ENCODE data around the gene RIPOR3.
"Not testable (repeated sequence)": the region's sequence is repeated elsewhere in the genome, so short reads cannot be mapped to it uniquely, and the experiment has no call there.

RIPOR3 gene

DNA sequence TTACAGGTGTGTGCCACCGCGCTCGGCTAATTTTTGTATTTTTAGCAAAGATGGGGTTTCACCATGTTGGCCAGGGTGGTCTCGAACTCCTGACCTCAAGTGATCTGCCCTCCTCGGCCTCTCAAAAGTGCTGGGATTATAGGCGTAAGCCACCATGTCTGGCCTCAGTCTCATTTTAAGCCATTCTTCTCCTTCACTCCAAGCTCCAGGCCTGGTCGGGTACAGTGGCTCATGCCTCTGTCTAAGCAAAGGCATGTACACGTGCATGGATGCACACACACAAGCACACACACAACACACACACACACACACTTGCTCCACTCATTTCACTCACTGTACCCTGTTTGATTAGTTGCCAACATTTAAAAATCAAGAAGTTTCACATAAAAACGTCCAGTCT lies 32.3 kb upstream of the RIPOR3 start:
- no peak for DNase-seq

DNA sequence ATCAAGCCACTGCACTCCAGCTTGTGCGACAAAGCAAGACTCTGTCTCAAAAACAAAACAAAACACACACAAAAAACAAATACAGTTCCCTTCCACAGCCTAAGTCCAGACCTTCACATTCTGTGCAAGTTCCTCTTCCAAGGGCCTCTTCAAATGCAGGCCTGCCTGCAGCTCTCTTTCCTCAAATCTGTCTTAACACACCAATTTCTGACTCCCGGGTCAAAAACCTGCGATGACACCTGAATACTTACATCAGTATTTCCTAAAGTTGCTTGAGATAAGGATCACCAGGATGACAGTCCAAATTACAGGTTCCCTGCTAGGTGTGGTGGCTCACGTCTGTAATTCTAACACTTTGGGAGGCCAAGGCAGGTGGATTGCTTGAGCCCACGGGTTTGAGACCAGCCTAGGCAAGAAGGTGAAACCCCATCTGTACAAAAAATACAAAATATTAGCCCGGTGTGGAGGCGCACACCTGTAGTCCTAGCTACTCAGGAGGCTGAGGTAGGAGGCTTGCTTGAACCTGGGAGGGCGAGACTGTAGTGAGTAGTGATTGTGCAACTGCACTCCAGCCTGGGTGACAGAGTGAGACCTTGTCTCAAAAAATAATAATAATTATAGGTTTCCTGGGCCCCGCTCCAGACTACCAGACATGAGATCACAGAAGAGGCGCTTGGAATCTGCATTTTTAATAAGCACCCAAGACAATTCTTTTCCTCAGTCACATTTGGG lies 31.2 kb upstream of the RIPOR3 start:
- DNase-seq: no peak

DNA sequence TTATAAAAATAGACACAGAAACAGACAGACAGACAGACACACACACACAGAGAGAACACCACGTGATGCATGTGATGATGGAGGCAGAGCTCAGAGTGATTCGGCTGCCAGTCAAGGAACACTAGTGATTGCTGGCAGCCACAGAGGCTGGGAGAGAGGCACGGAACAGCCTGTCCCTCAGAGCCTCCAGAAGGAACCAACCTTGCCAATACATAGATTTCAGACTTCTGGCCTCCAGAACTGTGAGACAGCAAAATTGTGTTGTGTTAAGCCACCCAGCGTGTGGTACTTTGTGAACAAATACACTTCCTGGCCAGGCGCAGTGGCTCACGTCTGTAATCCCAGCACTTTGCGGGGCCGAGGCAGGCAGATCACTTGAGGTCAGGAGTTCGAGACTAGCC lies 30.5 kb upstream of the RIPOR3 start:
- no peak for DNase-seq

DNA sequence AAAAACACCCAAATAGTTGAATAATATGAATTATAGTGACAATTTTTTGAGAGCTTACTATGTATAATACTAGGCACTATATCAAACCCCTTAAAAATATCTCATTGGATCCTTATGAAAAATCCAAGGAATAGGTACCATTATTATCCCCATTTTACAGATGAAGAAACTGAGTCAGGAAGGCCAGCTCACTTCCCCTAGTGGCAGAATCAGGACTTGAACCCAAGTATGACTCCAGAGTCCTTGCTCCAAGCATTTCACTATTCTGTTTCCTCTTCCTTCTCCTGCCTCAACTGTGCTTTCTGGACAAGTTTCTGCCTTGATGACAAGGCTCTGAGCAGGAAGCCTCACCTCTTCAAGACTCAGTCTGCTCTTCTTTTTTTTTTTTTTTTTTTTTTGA lies 29.2 kb upstream of the RIPOR3 start:
- no peak for DNase-seq

DNA sequence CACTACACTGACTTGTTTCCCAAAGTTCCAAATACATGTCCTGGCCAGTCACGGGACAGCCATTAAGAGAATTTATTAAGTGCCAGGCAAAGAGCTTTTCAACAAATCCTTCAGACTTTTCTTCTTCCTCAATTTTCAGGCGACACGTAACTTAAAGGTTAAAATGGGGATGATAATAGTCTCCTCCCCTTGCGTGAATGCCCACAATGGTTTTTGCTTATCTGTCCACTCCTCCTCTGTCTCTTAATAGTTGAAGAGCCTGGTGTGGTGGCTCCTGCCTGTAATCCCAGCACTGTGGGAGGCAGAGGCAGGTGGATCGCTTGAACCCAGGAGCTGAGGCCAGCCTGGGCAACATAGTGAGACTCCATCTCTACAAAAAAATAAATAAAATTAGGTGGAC lies 28.7 kb upstream of the RIPOR3 start:
- DNase-seq: no peak

GRCh38 chr20:50719328-50719727 lies 28.0 kb upstream of the RIPOR3 start:
- no peak for DNase-seq

- DNase-seq: no peak
Measured at GRCh38 chr20:50717974-50718761, 26.8 kb upstream of the RIPOR3 start.

GRCh38 chr20:50717312-50717711 lies 26.0 kb upstream of the RIPOR3 start:
- DNase-seq: no peak

GRCh38 chr20:50716518-50716917 lies 25.2 kb upstream of the RIPOR3 start:
- DNase-seq: no peak

- no peak for DNase-seq
Measured at GRCh38 chr20:50715694-50716093, 24.4 kb upstream of the RIPOR3 start.

- not testable (repeated sequence) for DNase-seq
Measured at GRCh38 chr20:50714426-50714825, 23.1 kb upstream of the RIPOR3 start.

DNA sequence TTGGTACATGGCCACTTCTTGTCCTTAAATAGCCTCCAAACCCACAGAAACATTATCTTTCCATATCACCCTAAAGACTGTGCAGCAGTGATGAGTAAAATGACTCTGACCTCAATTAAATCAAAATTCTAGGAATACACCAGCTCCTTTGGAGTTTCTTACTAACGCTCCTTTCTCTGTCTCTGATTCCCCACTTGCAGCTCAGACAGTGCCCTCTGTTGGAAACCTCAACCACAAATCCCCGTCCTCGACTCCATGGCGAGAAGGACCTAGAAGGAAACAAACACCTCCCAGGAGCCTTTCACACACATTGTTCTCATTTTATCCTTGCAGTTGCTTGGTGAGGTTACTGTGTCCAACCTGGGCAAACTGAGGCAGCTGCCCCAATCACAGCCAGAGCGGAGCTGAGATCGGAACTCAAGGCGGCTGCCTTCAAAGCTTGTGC lies 22.3 kb upstream of the RIPOR3 start:
- DNase-seq: no peak

GRCh38 chr20:50712771-50713656 lies 21.7 kb upstream of the RIPOR3 start:
- DNase-seq: no peak

DNA sequence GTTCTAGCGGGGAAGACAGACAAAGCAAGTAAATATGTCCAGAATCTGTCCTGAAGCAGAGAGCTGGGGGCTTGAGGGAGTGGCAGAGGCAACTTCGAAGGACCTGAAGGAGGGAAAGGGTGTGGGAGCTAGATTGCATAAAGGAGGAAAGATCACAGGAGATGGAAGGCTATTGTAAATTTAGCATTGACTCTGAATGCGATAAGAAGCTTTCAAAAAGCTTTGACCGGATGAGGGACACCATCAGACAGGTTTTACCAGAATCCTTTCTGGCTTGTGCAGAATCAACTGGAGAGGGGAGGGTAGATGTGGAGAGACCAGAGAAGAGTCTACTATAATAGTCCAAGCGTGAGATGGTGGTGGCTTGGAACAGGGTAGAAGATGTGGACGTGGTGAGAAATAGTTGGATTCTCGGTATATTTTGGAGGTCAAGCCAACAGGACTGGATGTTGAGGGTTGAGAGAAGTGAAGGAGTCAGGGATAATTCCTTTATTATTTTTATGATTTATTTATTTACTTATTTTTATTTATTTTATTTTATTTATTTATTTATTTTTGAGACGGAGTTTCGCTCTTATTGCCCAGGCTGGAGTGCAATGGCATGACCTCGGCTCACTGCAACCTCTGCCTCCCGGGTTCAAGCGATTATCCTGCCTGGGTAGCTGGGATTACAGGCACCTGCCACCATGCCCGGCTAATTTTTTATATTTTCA lies 19.9 kb upstream of the RIPOR3 start:
- no peak for DNase-seq

GRCh38 chr20:50710492-50711063 lies 19.2 kb upstream of the RIPOR3 start:
- DNase-seq: no peak

DNA sequence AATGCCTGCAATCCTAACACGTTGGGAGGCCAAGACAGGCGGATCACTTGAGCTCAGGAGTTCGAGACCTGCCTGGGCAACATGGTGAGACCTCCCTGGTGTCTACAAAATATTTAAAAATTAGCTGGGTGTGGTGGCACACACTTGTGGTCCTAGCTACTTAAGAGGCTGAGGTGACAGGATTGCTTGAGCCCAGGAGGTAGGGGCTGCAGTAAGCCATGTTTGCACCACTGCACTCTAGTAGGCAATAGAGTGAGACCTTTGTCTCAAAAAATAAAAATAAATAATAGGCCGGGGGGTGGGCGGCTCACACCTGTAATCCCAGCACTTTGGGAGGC lies 18.3 kb upstream of the RIPOR3 start:
- no peak for DNase-seq

GRCh38 chr20:50708845-50709635 lies 17.7 kb upstream of the RIPOR3 start:
- no peak for DNase-seq

GRCh38 chr20:50704971-50705370 lies 13.6 kb upstream of the RIPOR3 start:
- DNase-seq: no peak

DNA sequence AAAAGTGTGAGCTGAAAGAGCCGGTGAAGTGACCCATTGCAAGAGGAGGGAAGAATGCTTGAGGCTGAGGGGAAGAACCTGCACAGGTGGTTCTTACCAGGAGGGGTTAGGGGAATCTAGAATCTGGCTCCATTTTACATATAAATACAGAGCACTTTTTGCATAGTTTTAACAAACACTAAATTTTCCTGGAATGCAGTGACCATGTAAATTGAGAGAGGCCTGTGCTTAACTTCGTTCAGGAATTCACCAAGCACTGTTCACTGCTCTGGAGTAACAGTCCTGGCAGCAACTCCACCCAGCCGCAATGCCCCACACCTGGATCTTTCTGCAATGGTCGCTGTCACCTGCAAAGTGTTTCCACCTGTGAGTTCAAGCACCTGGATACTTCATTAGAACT lies 13.2 kb upstream of the RIPOR3 start:
- no peak for DNase-seq

DNA sequence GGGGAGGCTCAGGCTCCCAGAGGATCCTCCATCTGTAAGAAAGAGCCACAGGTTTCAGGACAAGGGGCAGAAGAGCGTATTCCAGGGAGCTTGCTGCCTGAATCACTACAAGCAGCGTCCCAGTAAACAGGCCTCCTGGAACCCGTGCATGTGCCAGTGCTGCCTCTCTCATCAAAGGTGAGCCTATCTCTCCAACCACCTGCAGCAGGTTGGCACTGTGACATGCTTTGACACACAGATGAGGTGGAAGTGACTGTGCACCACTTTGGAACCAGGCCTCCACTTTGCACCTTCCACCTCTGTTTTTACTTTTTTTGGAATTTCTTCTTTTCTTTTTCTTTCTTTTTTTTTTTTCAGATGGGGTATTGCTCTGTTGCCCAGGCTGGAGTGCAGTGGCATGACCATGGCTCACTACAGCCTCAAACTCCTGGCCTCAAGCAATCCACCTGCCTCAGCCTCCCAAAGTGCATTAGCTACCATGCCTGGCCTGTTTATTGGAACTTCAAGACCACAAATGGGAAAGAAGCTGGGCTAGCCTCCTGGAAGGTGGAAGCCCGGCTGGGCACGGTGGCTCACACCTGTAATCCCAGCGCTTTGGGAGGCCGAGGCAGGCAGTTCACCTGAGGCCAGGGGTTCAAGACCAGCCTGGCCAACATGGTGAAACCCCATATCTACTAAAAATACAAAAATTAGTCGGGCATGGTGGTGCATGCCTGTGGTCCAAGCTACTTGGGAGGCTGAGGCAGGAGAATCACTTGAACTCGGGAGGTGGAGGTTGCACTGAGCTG lies 12.5 kb upstream of the RIPOR3 start:
- not testable (repeated sequence) for DNase-seq
